Kidney epithelial cell (primary cell): ENCODE measurements around the gene CSF1R. TPM values are rescaled to one million over a fixed set of nuclear protein-coding genes. Genes with fewer than 3 reads are reported as not detected.
A peak's percentile ranks its signal among the peaks of the same experiment; 100 is the strongest.

Experiments used
- DNase-seq: peaks from one replicate; pipeline ENCODE4 v3.0.0-alpha.2; 2010; ENCODE audit warnings: low read depth
- H3K27me3 ChIP-seq: 2 replicates; pipeline ENCODE4 v1.6.0; 2011; ENCODE audit warnings: low read length; ENCODE audit not compliant: control insufficient read depth, insufficient read depth
- H3K36me3 ChIP-seq: 2 replicates; pipeline ENCODE4 v1.5.1; 2011; ENCODE audit warnings: low read length; ENCODE audit not compliant: control insufficient read depth, insufficient read depth
- H3K4me3 ChIP-seq: 2 replicates; pipeline ENCODE4 v1.5.1; 2011; ENCODE audit warnings: low read depth, mild to moderate bottlenecking, control low read depth, low read length
- total RNA-seq: library from RNA; depleted of rRNA; stranded (reverse); fragments of >200 nt; gene quantifications from 2 replicates; pipeline ENCODE4 v1.2.3, GENCODE V29; 2015
- TF ChIP-seq, protein P1 (sequence below): IDR thresholded peaks from 2 replicates; pipeline ENCODE4 v1.5.1; 2011; ENCODE audit warnings: mild to moderate bottlenecking, moderate library complexity, low read length, control low read depth, inconsistent platforms; ENCODE audit not compliant: insufficient read depth, poor library complexity, severe bottlenecking

CSF1R gene
- total RNA-seq, 1 donor from 2014 or later, result 0.75 TPM

DNA sequence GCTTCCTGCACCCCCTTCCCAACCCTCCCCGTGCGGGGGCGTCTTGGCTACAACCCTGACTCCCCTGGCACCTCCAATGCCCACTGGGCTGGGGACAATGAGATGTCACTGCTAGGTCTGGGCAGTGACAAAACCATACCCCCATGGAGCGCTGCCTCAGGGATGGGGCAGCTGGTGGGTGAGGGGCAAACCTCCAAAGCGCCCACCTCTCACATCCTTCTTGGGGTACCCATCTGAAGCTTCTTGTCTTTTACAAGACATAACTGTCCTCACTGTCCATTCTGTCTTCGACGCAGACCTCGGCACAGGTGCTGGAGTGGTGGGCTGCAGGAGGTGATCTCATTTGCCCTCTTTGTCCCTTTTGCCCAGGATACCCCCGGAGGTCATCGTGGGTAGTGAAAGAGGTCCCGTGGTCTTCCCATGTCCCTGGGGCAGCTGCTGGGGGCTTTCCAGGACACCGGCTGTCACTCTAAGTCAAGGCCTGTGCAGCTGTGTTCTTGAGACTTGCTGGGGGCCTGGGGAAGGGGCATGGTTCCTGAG, 27.8 kb upstream of the CSF1R start:
- no peak overlapping the region for H3K4me3 ChIP-seq
- no peaks in the 10 kb centered on the region for H3K27me3 ChIP-seq
- TF ChIP-seq, protein P1, sequence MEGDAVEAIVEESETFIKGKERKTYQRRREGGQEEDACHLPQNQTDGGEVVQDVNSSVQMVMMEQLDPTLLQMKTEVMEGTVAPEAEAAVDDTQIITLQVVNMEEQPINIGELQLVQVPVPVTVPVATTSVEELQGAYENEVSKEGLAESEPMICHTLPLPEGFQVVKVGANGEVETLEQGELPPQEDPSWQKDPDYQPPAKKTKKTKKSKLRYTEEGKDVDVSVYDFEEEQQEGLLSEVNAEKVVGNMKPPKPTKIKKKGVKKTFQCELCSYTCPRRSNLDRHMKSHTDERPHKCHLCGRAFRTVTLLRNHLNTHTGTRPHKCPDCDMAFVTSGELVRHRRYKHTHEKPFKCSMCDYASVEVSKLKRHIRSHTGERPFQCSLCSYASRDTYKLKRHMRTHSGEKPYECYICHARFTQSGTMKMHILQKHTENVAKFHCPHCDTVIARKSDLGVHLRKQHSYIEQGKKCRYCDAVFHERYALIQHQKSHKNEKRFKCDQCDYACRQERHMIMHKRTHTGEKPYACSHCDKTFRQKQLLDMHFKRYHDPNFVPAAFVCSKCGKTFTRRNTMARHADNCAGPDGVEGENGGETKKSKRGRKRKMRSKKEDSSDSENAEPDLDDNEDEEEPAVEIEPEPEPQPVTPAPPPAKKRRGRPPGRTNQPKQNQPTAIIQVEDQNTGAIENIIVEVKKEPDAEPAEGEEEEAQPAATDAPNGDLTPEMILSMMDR, result no peak
- H3K36me3 ChIP-seq, result no peaks in the 10 kb centered on the region
- DNase-seq, result no peak

DNA sequence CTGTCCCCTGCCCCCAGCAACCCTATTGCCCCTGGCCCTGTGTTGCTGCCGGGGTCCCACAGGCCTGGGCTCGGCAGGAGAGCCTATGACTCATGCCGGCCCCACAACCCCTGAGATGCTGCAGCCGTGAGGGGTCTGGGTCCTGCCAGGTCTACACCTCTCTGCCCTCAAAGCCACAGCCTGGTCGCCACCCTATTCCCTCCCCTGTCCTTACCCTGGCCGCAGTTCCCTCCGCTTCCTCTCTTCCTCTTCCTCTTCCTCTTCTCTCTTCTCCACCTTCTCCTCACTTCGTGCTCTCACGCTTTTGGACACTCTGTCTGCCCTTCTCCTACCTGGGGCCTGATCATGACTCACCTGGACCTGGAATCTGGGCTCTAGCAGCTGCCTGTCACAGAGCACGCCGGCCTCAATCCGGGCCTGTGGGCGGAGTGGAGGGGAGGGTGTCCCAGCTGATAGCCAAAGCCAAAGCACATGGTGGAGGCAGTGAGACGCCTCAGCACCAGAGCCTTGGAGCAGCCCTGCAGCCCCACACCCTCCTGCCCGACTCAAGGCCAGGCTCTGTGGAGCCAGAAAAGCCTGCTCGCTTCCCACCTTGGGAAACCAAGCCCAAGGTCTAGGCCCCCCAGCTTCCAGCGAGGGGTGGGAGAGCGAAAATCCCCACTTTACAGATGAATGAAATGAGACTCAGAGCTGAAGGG, 26.8 kb upstream of the CSF1R start:
- Histone ChIP-seq H3K36me3 (no peaks in the 10 kb centered on the region), H3K27me3 (no peaks in the 10 kb centered on the region), H3K4me3 (no peak overlapping the region)
- TF ChIP-seq, protein P1, result no peak
- DNase-seq, result no peak

DNA sequence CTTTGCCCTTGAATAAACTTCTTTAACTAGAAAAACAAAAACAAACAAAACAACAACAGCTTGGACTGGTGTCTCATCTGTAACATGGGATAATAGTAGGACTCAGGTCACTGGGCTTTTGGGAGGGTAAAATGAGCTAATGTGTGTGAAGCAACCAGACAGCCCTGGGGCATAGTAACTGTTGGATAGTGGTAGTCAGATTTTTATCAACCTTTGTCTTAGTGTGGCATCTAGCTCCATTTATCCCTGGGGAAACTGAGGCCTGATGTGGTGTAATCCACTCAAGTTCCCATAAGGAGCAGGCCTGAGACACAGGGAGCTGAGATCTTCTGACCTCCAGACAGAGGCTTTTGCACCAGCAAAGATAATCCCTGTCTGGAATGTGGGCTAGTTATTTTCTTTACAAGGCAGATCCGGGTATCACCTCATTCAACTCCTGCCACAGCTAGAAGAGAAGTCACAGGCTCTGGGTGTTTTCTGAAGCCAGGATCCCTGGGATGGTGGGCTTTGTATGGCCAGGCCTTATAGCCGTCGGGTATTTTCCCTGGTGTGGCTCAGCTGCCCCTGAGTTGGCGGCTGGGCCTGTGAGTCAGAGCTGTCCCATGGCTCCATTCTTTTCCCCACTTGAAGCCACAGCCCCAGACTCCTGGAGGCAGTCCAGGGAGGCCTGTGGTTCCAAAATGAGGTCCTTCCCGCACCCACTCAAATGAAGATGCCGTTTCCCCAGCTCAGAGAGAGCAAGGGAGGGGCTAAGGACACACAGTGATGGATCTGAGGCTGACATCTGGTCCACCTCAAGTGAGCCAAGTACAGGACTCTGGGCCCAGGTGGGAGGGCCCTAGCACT, 26.1 kb upstream of the CSF1R start:
- no peak overlapping the region for H3K4me3 ChIP-seq
- TF ChIP-seq, protein P1, result no peak
- peak; percentile 32 for DNase-seq

DNA sequence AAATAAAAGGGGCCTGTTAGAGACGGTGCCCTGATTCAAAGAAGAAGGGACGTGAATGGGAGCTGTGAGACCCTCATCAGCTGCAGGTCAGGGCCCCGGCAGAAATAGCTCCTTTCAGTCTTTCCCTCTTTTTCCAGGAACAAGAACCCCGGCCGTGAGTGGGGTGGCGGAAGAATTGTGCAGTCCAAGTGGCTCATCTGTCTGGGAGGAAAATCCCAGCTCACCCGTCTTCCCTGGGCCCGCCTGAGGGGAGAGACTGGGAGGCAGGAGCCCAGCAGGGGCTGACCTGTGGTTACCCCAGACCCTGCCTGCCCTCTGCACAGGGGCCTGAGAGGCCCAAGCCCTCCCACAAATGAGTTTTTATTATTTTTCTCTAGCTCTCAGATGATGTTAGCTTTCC, 24.8 kb upstream of the CSF1R start:
- DNase-seq, result no peak
- no peaks in the 10 kb centered on the region for H3K27me3 ChIP-seq
- H3K4me3 ChIP-seq, result no peak overlapping the region
- H3K36me3 ChIP-seq, result no peaks in the 10 kb centered on the region
- TF ChIP-seq, protein P1, result no peak

More for the DNA sequence above, 26.1 kb upstream of the CSF1R start:
- Histone ChIP-seq H3K36me3 (no peaks in the 10 kb centered on the region), H3K27me3 (no peaks in the 10 kb centered on the region)

DNA sequence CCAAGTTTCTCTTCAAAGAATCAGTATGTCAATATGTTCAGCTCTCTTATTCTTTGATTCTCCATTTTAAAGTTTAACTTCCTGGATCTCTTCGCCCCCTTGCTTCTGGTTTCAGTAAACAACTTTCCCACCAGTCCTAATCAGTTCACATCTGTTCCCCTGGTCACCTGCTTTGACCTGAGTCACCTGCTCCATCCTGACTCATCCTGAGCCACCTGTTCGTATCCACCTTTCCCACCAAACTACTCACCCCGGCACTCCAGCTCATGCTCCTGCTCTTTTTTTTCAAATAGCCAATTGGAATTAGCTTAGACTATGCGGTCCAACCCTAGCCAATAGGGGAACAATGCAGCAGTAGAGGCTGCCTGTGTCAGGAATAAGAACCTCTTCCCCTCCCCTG, 23.6 kb upstream of the CSF1R start:
- DNase-seq, result no peak
- TF ChIP-seq, protein P1, result no peak
- no peak overlapping the region for H3K4me3 ChIP-seq
- no peaks in the 10 kb centered on the region for H3K36me3 ChIP-seq
- no peaks in the 10 kb centered on the region for H3K27me3 ChIP-seq
